NCI-H510A (cell line): ENCODE measurements around the gene TSPAN31.
A peak's percentile ranks its signal among the peaks of the same experiment; 100 is the strongest.
"Not testable (repeated sequence)": the region's sequence is repeated elsewhere in the genome, so short reads cannot be mapped to it uniquely, and the experiment has no call there.

ENCODE experiments used
- DNase-seq: peaks from one replicate; lab custom pipeline; 2025; lab: John Stamatoyannopoulos, UW

The TSPAN31 gene

DNA sequence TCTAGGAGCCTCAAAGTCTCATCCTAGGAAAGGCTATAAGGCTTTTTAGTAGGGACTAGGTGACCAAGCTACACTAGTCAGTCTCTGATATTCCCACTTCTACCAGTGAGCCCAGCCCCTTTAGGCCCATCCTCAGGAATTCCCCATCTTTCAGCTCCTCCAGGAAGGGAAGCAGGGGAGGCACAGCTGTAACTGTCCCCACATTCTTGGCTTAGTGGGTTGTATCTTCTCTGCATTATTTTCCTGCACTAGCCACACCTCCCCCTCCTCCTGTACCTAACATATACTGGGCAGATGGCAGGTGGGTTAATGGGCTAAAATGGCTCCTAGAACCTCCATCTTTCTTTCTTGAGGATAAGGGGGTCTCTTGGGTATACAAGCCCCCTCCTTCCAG lies 22.5 kb downstream of the TSPAN31 start:
- DNase-seq: no peak

DNA sequence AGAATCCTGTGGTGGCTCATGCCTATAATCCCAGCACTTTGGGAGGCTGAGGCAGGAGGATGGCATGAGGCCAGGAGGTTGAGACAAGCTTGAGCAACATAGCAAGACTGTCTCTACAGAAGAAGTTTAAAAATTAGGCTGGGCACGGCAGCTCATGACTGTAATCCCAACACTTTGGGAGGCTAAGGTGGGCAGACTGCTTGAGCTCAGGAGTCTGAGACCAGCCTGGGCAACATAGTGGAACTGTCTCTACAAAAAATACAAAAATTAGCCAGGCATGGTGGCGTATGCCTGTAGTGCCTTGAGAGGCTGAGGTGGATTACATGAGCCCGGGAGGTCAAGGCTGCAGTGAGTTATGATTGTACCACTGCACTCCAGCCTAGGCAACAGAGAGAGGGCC lies 23.0 kb downstream of the TSPAN31 start:
- no peak for DNase-seq

DNA sequence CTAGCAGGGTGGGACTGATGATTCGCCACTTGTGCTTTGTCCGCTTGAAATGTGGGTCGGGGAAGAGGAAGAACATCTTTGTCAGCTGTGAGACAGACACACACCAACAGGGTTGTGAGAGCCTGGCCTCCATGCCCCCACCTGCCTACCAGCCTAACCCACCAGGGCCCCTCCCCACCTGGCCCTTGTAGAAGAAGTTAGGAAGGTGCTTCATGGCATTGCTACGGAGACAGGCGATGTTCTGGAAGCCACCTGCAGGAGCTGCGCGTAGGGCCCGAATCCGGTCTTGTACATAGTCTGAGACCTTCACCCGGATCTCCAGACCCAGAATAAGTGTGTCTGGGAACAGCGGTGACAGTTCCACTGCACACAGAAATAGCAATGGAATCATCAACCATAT lies 24.8 kb downstream of the TSPAN31 start:
- no peak for DNase-seq

DNA sequence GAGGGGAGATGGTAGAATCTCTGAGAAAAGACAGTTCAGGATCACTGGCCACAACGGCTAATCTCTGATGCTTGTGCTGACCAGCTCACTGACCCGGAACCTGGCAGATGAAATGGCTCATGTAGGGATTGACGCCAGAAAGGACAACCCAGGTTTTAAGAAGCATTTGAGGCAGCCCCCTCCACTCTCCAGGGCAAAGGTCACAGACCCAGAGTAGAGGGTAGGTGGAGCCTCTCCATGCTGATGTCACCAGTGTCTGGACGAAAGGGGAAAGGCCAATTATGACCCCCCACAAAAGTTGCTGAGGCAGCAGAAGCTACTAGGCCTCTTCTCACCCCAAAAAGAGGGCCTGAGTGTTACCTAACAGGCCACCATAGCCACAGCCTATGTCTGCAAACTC lies 25.9 kb downstream of the TSPAN31 start:
- DNase-seq: no peak

DNA sequence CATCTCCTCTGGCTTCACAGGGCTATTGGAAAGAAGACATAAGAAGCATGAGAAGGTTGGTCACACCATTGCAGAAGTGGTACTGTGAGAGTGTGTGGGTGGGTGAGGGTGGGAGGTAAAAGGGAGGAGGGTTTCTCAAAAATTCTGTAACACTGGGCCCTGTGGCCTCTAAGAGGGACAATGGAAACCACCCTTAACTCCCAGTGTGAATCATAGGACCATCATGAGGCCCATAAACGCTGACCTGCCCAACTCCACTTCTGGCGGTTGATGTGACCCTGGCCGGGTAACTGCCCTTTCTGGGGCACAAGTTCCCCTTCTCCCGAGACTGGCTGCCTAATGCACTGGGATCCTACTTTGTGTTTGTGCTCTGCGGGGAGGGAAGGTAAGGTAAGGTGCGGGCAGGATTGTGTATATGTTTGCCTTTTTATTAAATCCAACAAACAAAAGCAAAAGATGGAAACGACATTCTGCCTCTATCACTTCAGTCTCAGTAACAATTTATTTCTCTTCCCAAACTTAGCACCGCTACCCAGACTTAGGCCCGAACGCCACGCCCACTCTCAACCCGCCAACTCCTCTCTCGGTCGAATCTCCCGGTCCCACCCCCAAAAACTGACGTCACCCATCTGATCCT lies 26.5 kb downstream of the TSPAN31 start:
- peak; percentile 92 for DNase-seq

DNA sequence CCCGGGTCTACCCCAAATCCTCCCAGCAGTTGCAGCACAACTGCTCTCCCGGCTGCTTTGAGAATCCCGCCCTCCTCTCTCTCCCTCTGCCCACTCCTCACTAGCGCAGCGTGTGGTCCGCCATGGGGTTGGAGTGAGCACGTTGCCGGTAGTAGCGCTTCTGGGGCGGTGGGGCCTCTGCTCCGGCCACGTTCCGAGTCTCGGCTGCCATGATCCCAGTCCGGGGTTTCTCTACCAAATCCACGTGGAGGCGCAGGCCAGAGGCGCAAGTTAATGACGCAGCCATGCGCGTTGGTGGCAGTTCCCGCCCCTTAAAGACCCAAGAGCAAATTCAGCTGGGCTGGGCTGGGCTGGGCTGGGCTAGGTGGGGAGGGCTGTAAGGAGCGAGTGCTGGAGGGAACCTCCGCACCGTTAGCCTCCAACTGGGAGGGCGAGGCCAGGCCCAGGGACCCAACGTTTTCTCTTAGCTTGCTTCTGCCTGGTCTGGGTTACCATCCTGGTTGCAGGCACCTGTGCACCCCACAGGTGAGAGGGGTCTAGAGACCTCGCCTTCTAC lies 27.1 kb downstream of the TSPAN31 start, which contains the start of gene METTL1:
Gene METTL1, minus strand, starts transcription at position 233 of the 556 bp plus-strand sequence. Its CDS starts 22 bp downstream, at position 211.
- DNase-seq: peak; percentile 99

DNA sequence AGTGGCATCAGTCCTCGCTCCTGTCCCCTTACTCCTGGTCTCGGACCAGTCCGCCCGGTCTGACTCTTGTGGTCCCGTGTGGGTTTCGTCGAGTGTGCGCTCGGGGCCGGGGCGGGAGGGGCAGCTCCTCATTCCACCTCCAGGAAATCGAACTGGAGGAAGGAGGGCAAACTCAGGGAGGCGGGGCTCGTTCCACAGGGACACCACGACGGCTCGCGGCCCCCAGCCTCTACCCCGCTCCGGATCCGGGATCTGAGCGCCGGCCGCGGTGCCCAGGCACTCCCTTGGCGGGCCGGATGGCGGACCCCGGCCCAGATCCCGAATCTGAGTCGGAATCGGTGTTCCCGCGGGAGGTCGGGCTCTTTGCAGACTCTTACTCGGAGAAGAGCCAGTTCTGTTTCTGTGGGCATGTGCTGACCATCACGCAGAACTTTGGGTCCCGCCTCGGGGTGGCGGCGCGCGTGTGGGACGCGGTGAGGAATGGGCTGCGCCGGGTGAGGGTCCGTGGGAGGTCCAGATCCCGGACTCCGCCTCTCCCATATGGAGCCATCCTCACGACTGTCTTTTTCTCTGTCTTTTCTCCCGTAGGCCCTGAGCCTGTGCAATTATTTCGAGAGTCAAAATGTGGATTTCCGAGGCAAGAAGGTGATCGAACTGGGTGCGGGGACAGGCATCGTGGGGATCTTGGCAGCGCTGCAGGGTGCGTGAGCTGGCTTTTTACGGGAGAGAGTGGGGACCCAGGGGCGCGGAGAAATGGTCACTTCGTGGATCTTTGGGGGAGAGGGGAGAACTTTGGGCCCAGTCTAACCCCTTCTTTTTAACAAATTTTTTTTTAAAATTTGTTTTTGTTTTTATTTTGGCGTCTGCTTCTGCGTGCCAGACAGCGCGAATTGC lies 27.8 kb downstream of the TSPAN31 start, which contains the start of gene EEF1AKMT3:
Gene EEF1AKMT3, plus strand, starts transcription at position 186 of the 894 bp plus-strand sequence. Its CDS starts 111 bp downstream, at position 297.
- peak; percentile 70 for DNase-seq

DNA sequence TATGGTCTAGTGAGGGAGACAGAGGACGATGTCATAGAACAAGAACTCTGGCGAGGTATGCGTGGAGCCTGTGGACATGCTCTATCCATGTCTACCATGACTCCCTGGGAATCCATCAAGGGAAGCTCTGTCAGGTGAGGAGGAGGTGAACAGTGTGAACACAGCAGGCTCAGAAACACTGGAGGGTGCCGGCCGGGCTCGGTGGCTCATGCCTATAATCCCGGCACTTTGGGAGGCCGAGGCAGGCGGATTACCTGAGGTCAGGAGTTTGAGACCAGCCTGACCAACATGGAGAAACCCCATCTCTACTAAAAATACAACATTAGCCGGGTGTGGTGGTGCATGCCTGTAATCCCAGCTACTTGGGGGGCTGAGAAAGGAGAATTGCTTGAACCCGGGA lies 29.8 kb downstream of the TSPAN31 start:
- not testable (repeated sequence) for DNase-seq

DNA sequence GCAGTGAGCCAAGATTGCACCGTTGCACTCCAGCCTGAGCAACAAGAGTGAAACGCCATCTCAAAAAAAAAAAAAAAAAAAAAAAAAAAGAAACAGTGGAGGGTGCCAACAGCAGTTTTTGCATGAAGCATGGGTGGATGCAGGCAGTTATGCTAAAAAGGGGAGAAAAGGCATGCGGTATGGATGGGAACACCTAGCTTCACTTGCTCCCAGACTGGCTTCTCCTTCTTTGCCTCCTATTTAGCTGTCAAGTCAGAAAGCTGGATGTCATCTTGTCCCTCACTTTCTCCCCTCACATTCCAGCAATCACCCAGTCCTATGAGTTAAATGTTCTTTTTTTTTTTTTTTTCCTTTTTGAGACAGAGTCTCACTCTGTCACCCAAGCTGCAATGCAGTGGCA lies 30.2 kb downstream of the TSPAN31 start:
- no peak for DNase-seq

DNA sequence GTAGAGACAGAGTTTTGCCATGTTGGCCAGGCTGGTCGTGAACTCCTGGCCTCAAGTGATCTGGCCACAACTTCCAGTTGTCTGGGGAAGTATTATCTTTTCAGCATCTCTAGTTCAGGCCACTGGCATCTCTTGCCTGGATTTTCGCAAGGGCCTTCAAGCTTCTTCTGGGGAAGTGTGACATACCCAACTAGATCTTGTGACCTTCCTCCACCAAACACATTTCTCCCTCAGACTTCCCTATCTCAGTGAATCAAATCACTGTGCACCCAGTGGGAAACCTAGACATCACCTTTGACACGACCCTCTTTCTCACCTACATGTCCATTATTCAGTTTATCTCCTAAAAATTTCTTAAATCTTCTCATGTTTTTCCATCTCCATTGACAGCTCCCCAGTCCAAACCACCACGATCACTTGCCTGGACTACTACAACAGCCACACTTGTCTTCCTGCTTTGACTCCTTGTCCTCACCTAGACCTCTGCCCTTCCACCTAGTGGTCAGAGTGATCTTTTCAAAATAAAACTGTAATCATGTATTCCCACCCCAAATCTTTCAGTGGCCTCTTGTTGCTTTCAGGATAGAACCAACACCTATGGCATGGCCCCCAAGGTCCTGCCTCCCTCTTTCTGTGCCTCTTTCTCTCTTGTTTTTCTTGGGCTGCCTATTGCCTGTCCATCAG lies 30.9 kb downstream of the TSPAN31 start:
- DNase-seq: no peak

DNA sequence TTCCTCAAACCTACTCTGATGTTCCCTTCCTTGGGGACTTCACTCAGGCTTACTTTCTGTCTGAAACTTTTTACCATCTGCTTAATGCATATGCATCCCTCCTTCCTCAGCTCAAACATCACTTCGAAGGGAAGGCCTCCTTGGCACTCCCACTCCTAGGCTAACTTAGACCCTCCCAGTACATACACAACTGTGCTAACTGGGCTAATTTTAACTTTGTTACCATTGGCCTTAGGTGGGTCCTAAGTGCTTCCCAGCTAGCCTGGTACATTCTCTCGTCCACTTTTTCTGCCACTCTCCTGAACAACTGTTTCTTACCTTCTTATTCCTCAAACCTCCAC lies 31.4 kb downstream of the TSPAN31 start:
- no peak for DNase-seq

DNA sequence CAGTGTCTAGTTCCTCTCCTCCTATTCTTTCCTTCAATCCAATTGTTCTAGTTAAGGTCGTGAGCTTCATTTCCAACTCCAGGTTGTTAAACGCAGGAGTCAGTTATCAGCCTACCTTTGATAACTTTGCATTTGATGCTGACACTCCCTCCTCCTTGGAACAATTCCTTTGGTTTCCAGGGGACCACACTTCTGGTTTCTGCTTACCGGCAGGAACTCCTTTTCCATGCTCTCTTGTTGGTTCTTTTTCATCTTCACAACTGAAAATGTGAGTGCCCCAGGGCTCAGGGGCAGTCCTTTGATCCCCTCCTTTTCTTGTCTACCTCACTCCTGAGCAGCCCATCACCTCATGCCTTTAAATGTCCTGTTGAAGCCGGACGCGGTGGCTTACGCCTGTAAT lies 32.5 kb downstream of the TSPAN31 start:
- no peak for DNase-seq

DNA sequence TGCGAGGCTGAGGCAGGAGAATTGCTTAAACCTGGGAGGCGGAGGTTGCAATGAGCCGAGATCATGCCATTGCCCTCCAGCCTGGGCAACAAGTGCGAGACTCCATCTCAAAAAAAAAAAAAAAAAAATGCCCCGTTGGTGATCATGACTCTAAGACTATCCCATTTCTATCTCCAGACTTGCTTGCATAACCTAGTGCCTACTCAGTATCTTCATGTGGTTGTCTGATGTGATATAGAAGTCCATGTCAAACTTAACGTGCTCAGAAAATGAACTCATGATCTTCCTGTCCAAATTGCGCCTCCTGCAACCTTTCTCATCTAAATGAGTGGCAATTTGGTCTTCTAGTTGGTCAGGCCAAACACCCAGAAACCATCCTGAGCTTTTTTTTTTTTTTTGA lies 33.1 kb downstream of the TSPAN31 start:
- DNase-seq: no peak

DNA sequence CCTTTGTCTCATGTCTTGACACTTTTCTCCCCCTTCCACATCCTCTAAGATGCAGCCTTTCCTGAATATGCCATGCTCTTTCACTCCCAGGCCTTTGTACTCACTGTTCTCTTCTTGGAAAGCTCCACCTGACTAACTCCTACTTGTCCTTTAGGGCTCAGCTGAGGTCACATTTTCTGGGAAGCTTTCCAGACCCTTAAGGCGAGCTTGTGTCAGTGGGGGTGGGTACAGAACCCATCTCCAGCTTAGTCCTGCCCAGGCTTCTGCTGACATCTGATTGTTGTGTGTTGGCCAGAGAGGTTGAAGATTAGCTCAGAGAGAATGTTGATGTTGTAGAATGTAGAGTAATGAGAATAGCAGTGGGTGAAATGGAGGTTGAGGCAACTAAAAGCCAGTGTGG lies 34.9 kb downstream of the TSPAN31 start:
- DNase-seq: no peak

DNA sequence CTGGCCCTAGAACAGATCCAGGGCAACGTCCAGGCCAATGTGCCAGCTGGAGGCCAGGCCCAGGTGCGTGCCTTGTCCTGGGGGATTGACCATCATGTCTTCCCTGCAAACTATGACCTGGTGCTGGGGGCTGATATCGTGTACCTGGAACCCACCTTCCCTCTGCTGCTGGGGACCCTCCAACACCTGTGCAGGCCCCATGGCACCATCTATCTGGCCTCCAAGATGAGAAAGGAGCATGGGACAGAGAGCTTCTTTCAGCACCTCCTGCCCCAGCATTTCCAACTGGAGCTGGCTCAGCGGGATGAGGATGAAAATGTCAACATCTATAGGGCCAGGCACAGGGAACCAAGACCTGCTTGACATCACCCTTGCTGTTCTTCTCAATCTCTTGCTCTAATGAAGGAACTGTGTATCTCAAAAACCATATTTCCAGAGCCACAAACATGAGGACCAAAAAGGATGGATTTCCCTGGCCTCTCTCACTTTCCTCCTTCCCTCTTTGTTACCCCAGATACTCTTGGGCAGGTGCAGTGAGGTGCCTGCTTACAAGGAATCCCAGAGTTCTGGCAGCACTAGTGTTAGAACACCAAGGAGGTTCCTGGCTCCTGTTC lies 35.6 kb downstream of the TSPAN31 start:
- no peak for DNase-seq

DNA sequence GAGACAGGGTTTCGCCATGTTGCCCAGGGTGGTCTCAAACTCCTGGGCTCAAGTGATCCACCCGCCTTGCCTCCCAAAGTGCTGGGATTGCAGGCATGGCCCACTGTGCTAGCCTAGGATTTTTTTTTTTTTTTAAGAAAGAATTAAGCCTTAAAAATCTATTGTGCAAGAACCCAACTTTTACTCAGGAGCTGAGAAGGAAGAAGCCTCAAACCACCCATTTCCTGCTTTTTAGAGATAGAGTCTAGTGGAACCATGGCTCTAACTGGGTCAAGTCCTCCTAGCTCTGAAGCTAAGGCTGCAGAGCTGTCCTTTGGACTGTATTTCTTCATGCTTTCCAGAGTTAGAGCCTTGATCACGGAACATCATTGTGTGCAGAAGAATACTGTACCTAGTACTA lies 36.4 kb downstream of the TSPAN31 start:
- no peak for DNase-seq

DNA sequence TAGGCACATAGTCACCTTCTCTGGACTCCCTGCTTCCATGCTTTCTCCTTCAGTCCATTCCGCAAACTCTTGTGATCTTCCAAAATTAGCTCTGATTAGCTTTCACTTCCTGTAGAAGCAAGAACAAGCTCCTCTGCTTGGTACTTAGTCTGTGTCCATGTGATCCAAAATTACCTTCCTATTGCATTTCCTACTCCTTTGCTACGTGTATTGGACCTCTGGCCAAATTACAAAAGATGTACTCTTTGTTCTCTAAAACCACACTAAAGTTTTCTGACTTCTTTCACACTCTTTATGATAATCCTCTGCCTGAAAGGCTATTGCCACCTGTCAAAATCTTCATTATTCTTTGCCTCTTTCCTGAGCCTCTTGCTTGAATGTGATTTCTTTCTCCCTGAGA lies 37.0 kb downstream of the TSPAN31 start:
- no peak for DNase-seq

DNA sequence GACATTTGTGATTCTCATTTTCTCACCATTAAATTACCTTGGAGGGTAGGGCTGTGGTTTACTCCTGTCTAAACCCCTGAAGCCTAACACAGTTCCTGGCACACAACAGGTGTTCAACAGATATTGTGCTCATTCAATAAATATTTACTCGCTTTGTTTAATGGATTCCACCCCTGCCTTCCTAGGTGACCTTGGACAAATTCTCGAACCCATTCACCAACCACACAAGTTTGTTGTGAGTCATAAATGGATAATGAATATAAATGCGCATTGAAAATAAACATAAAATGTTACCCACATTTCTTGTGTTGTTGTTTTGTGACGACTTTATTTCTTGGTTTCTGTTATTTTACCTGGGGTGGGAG lies 37.4 kb downstream of the TSPAN31 start:
- no peak for DNase-seq

DNA sequence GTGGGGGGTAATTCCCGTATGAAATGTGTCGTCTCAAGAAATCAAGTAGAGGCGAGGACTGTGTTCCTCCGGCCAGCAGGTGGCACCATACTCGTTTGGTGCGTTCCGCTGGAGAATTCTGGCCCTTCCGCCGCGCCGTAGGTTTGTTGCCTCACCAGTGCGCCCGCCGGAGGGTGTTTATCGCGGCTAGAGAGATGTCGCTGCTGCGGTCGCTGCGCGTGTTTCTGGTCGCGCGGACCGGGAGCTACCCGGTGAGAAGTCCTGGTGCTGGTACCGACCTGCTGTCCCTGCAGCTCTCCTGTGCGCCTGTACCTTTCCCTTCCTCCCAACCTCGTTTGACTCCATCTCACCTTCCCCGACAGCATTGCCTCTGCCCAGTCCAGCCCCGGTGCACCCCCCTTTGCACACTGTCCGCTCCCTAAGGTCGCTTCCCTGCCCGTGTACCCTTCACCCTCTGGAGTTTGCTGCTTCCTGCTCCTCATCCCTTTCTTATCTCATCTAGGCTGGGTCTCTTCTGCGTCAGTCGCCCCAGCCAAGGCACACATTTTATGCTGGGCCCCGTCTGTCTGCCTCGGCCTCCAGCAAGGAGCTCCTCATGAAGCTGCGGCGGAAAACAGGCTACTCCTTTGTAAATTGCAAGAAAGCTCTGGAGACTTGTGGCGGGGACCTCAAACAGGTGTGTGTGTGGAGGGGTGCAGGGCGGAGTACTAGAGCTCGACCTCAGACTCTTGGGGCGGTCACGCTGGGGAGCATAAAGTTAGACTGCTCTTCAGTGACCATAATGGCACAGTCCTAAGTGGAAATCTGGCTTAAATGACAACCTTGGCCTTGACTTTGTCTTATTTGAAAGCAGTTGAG lies 38.0 kb downstream of the TSPAN31 start, which contains the start of gene TSFM:
Gene TSFM, plus strand, starts transcription at position 180 of the 858 bp plus-strand sequence. Its CDS starts 15 bp downstream, at position 195.
- DNase-seq: peak; percentile 96

DNA sequence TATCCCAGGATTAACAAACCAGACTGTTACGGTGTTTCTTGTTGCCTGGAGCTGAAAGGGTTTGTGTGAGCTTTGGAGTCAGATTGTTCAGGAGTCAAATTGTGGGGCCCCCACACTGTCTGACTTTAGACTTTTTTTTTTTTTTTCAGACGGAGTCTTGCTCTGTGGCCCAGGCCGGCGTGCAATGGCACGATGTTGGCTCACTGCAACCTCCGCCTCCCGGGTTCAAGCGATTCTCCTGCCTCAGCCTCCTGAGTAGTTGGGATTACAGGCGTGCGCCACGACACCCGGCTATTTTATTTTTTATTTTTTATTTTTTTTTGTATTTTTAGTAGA lies 38.6 kb downstream of the TSPAN31 start:
- no peak for DNase-seq

DNA sequence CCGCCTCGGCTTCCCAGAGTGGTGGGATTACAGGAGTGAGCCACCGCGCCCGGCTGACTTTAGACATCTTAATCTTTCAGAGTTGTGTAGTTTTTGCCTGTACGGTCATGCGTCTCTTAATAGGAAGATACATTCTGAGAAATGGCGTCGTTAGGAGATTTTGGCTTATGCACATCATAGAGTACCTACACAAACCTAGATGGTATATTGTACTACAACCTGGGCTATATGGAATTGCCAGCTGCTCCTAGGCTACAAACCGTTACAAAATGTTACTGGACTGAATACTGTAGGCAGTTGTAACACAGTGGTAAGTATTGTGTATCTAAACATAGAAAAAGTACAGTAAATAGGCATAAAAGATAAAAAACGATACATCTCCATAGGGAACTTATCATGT lies 39.0 kb downstream of the TSPAN31 start:
- no peak for DNase-seq
